Stimulated activated CD4-positive, alpha-beta T cell treated with anti-CD3 and anti-CD28 coated beads, TNF-alpha, amount 100 ng/mL, for 1 hour (primary cell): ENCODE data around the gene ARTN.

Experiments used
- DNase-seq, 3 donors: peaks; one replicate each; pipeline ENCODE4 v3.0.0-alpha.2; 2020; ENCODE audit warnings: low read depth in 3 of 3, low spot score in 1 of 3

ARTN gene

GRCh38 chr1:43970502-43970901, 36.9 kb downstream of the ARTN start:
- DNase-seq, result no peak

GRCh38 chr1:43970911-43971310, 37.3 kb downstream of the ARTN start:
- DNase-seq, result no peak

- no peak for DNase-seq
These were observed 37.9 kb downstream of the ARTN start for GRCh38 chr1:43971336-43971980.

GRCh38 chr1:43973981-43974442, 40.4 kb downstream of the ARTN start:
- no peak for DNase-seq

- DNase-seq, result peak; percentile 68 to 93 (median 80)
These were observed 41.0 kb downstream of the ARTN start, which contains the start of gene ATP6V0B for GRCh38 chr1:43974443-43975248. Gene ATP6V0B (plus strand): TSS chr1:43974960. CDS start chr1:43975041, 81 bp downstream.

GRCh38 chr1:43975249-43975961, 41.8 kb downstream of the ARTN start:
- no peak for DNase-seq

GRCh38 chr1:43976045-43976444, 42.4 kb downstream of the ARTN start:
- no peak for DNase-seq

GRCh38 chr1:43976890-43977289, 43.3 kb downstream of the ARTN start:
- no peak for DNase-seq

GRCh38 chr1:43977376-43978263, 44.0 kb downstream of the ARTN start:
- no peak for DNase-seq

GRCh38 chr1:43978264-43978550, 44.6 kb downstream of the ARTN start:
- DNase-seq, result no peak

- peak in 1 of 3 donors; percentile 33 for DNase-seq
These were observed 45.1 kb downstream of the ARTN start, which contains the start of gene B4GALT2 for GRCh38 chr1:43978551-43979260. Gene B4GALT2 (plus strand): TSS chr1:43979210. CDS start chr1:43981161, 1,951 bp downstream.

- DNase-seq, result no peak
These were observed 45.6 kb downstream of the ARTN start for GRCh38 chr1:43979261-43979527.

- peak in 1 of 3 donors; percentile 27 for DNase-seq
These were observed 46.1 kb downstream of the ARTN start for GRCh38 chr1:43979528-43980254.

GRCh38 chr1:43980255-43981134, 46.9 kb downstream of the ARTN start:
- DNase-seq, result no peak

- DNase-seq, result no peak
These were observed 47.5 kb downstream of the ARTN start for GRCh38 chr1:43981135-43981491.

GRCh38 chr1:43981636-43982035, 48.0 kb downstream of the ARTN start:
- no peak for DNase-seq

GRCh38 chr1:43982241-43982640, 48.6 kb downstream of the ARTN start:
- no peak for DNase-seq

- DNase-seq, result no peak
These were observed 49.2 kb downstream of the ARTN start for GRCh38 chr1:43982808-43983207.
